HG03432 (cell line): Measurements from ENCODE around the gene SLC1A2.

Experiments
- ATAC-seq: cut with Tn5 transposase; IDR thresholded peaks from one replicate; pipeline ENCODE4 v1.9.1; 2021; ENCODE audit warnings: mild to moderate bottlenecking, moderate library complexity; ENCODE audit not compliant: unreplicated experiment

The SLC1A2 gene

GRCh38 chr11:35419184-35419829 lies at the start of gene SLC1A2:
TSS of gene SLC1A2 (minus strand) at chr11:35419558. CDS start at chr11:35418966, 592 bp downstream.
- no peak for ATAC-seq

GRCh38 chr11:35466058-35466457 lies 46.7 kb upstream of the SLC1A2 start:
- ATAC-seq: no peak

DNA sequence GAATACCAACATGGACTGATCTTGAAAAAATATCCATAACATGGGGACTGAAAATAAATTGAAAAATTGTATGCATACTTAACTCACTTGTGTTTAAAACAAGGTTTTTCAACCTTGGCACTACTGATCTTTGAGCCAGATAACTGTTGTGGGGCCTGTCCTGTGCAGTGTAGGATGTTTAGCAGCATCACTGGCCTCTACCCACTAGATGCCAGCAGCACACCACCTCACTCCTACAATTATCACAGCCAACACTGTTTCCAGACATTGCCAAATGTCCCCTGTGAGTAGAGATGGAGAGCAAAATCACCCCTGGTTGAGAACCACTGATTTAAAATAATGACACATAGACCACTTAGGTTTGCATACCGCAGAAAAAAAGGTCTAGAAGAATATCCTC lies 45.0 kb upstream of the SLC1A2 start:
- no peak for ATAC-seq

DNA sequence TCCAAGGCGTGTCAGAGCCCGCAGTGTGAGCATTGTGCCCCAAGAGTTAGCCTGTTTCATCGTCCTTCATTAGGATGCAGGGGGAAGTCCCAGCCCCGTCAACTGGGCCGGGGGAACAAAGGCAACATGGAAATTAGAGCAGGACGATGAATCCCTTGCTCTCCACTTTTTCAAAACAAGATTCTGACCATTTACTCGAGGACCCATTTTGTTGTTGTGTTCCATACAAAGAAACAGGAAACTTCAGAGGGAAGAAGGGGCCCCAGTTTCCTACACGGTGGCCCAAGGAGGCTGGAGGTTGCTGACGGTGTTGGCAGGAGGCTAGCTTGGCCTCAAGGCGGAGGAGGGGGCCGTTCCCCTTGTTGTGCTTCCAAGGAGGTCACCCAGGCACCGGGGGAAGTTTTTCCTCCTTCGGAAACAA lies 44.0 kb upstream of the SLC1A2 start:
- no peak for ATAC-seq

DNA sequence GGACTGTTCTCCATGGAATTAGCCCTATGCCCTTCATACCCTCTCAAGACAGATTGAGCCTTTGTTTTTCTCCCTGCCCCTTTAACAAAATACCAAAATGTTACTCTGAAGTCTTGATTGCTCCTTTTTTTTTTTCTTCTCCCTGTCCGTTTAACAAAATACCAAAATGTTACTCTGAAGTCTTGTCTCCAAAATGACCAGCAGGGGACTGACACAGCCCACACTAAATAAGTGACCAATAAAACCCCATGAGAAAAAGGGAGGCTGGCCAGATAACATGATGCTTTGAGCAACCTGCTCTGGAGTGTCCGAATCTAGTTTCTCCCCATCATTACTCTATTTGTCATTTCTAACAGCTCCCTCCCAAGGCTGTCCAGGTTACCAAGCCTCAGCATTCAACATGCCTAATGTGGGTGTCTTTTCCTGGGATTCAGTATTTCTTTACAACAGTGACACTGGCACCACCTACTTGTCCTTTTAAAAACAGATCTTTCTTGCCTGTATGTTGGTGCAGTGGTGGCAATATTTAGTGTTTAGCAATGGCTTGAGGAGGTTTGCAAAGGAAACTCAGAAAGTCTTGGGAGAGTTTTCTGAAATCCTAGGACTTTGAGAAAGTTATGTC lies 42.7 kb upstream of the SLC1A2 start:
- no peak for ATAC-seq

DNA sequence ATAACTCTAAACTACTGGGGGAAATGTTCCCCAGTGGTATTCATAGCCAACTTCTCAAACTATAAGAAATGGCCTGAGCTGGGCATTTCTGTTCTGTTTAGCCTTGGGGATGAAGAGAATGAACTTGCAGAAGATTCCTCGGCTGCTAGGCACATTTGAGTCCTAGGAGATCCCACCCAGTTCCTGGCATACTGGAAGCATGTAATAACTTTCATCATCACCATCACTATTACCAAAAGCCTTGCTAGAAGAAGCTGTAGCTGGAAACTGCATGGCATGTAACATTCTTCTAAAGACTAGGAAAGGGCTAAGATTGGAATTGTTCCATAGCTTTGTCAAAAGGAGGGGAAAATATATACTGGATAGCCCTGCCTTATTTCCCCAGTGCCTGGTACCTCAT lies 40.1 kb upstream of the SLC1A2 start:
- ATAC-seq: no peak

DNA sequence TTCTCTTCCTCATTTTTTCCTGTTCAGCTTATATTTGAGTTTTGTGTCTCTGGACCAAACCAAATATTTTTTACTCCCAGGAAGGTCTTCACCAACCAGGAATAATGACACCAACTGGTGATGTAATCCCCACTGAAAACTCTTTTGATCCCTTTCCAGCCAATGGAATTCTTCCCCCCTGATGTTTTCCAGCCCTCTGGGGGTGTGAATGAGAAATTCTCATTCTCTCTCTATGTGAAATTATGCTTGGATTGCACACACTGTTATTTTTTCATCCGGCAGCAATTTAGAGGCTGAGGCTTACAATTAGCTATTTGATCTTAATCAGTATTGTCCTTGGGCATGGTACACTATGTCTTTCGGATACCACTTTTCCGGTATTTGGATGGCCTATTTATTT lies 39.5 kb upstream of the SLC1A2 start:
- ATAC-seq: no peak

- ATAC-seq: no peak
These were observed 35.0 kb upstream of the SLC1A2 start for GRCh38 chr11:35454362-35454761.

DNA sequence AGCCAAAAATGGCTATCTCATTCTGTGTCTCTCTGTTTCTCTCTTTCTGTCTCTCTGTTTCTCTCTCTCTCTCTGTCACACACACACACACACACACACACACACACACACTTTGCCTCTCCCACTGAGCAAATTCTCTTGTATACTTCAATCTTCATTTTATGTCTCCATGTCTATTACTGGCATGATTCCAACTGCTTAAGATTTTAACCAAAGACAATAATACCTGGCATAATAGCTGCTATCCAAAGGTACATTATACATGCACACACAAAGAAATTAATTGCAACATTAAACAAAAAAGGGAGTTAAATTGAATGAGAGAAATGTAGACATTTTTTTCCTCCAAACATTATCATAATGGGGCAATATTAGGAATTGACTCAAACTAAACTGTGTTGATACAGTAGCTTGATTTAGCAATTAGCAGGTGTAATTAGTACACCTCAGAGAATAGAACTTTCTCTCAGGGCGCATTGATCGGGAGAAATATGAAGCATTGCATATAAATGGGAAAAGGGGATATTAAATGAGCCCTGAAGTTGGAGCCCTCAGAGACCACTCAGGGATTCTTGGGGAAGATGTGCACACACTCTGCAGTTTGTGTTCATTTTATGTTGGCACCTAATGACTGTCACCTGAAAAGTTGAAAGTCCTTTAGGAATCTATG lies 17.4 kb upstream of the SLC1A2 start:
- ATAC-seq: no peak

DNA sequence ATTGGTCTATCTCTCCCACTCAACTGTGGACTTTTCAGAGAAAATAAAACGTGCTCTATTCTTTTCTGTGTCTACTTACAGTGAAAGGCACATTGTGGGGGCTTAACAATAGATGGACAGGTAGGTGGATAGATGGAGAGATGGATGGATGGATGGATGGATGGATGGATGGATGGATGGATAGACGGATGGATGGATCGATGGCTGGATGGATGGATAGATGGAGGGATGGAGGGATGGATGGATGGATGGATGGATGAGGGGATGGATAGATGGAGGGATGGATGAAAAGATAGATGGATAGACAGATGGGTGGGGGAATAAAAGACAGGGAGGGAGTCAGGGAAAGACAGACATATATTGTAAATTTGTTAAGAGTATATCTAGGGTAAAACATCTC lies 14.2 kb upstream of the SLC1A2 start:
- ATAC-seq: no peak

DNA sequence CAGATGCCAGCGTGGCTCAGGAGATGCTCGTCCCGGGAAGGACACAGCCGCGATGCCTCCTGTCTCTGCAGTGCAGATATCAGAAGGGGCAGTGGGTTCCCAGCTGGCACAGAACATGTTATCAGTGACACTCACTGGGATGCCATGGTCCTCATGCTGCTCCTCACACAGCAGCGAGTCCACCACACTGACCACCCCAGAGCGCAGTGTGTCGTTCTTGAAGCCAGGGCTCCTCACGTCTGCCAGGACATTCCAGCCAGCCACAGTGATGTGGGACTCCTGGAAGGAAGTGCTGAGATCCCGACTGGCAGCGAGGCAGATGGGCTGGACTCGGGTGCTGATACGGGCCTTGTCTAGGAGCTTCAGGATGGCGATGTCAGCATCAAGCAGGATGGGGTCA lies 13.1 kb upstream of the SLC1A2 start:
- ATAC-seq: no peak

GRCh38 chr11:35427071-35427470 lies 7.7 kb upstream of the SLC1A2 start:
- no peak for ATAC-seq

DNA sequence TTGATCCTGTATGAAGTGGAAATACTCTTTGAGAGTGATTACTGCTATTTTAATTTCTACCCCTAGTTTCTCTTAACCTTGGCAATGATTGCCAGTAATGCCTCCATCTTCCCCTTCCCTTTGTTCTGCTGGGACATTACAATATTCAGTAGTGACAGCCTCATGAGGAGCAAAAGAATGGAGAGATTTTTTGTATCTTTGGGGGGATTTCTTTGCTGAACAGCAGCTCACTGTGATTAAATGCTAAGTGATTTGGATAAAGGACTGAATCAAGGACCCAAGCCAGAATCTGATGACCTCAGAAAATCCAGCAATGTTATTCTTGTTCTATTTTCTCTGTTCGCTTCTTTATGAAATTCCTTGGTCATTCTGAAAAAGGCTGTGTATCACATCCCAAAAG lies 7.0 kb upstream of the SLC1A2 start:
- ATAC-seq: no peak

DNA sequence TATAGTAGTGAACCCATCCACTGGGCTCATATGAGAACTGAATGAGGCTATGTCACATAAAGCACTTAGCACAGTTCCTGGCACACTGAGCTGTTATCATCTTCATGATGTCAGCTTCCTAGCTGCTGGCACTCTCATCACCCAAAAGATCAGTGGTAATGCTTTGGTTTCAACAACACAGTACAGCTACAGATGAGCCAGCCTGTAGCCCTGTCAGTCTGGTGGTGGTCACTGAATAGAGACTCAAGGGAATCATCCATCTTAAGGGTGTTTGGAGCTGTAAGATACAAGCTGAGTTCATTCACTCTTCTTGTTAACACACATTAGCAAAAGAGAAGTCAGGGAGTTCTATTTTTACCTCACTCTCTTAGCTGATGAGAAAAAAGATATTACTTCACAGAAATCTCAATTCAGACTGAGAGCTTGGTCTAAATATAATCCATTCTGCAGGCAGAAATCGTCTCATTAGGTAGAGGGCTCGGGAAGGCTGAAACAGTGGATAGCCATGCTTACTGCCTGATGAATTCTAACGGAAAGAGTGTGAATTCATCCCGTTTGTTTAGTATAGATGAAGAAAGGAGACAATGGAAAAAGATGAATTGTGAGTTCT lies 6.3 kb upstream of the SLC1A2 start:
- no peak for ATAC-seq

- ATAC-seq: no peak
These were observed 5.0 kb upstream of the SLC1A2 start for GRCh38 chr11:35424157-35424940.

DNA sequence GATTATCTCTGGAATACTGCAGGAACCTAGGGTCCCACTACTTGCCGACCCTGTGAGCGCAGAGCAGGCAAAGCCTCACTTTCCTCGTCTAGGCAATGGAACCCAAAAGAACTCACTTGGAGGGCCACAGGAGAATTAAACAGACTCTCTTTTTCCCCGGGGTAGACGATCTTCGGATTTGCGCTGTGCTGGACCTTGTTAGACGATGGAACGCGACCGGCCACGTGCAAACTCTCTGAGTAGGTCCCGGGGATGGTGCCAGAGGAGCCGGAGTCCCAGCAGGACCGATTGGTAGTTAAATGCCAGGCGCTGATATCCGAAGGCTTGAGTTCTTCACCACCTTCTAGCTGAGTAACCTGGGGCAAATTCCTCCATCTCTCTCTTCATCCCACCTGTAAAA lies 1.0 kb upstream of the SLC1A2 start:
- ATAC-seq: no peak

DNA sequence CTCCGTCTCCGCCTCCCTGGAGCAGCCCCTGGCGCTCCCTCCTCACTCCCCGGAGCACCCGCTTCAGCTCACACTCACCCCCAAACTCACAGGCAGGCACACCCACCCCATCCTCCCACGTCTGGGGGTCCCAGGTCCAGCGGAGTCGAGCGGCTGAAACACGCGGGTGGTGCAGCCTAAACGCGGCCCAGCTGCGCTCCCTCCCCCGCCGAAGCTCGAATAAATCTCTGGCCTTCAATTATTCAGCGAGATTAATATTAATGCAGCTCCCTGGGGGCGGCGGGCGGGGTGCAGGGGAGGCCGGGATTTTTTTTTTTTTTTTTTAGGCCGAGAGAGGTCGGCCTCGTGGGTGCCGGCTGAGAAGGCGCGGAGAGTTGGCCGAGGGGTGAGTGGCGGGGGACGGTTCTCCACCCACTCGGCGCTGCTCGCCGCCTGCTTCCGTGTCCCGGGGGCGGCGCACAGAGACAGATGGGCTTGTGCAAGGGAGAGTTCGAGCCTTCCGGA lies 524 bp upstream of the SLC1A2 start:
- no peak for ATAC-seq

GRCh38 chr11:35418282-35419183 lies 825 bp downstream of the SLC1A2 start:
- no peak for ATAC-seq

DNA sequence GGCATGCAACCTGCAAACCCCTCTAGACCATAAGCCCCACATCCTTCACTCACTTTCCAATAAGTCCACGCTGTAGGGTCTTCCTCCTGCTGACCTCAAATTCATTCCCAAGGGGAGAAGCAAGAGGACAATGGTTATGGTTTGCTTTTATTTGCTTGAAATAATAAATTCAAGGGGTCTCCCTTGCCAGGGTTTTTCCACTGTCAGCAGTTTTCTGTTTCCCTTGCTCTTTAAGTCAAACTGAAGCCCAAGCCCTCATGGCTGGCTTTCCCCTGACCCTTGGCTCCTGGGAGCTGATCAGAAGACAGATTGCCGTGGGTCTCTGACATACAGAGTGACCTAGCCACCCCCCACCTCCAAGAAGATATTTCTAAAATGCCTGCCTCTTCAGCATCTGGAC lies 3.9 kb downstream of the SLC1A2 start:
- ATAC-seq: no peak

GRCh38 chr11:35414776-35415175 lies 4.6 kb downstream of the SLC1A2 start:
- ATAC-seq: no peak
